RWPE2 (cell line): Measurements from ENCODE around the gene ZIC4.

Experiments
- ATAC-seq: fragments of 200-7000 bp; cut with Tn5 transposase; 3 replicates; pipeline ENCODE4 v1.9.1; 2021; ENCODE audit warnings: low read depth
- DNase-seq: peaks from one replicate; pipeline ENCODE4 v3.0.0-alpha.2; 2020; ENCODE audit warnings: low spot score
- H3K27ac ChIP-seq: fragments of 450-650 bp; 2 replicates; pipeline ENCODE4 v1.5.1; 2017; ENCODE audit warnings: mild to moderate bottlenecking; ENCODE audit not compliant: poor library complexity, severe bottlenecking
- H3K27me3 ChIP-seq: fragments of 250-450 bp; sonication (Bioruptor Pico); 2 replicates; pipeline ENCODE4 v1.5.1; 2021; ENCODE audit warnings: mild to moderate bottlenecking, moderate library complexity; ENCODE audit not compliant: insufficient read depth, poor library complexity, severe bottlenecking
- H3K36me3 ChIP-seq: fragments of 250-450 bp; sonication (Bioruptor Pico); 2 replicates; pipeline ENCODE4 v1.5.1; 2020; ENCODE audit warnings: low read depth, mild to moderate bottlenecking, moderate library complexity
- H3K4me1 ChIP-seq: fragments of 250-450 bp; sonication (Bioruptor Pico); 2 replicates; pipeline ENCODE4 v1.5.1; 2021; ENCODE audit warnings: mild to moderate bottlenecking, moderate library complexity; ENCODE audit not compliant: insufficient read depth, poor library complexity, severe bottlenecking
- H3K4me3 ChIP-seq: fragments of 250-450 bp; sonication (Bioruptor Pico); 2 replicates; pipeline ENCODE4 v1.5.1; 2021; ENCODE audit warnings: mild to moderate bottlenecking, moderate library complexity; ENCODE audit not compliant: severe bottlenecking
- H3K9me3 ChIP-seq: fragments of 250-450 bp; sonication (Bioruptor Pico); 2 replicates; pipeline ENCODE4 v1.5.1; 2021; ENCODE audit warnings: mild to moderate bottlenecking, moderate library complexity; ENCODE audit not compliant: severe bottlenecking
- CTCF ChIP-seq: fragments of 450-650 bp; IDR thresholded peaks from one replicate; pipeline ENCODE4 v1.5.1; 2017; ENCODE audit warnings: mild to moderate bottlenecking, moderate library complexity; ENCODE audit not compliant: poor library complexity, severe bottlenecking

Gene ZIC4

GRCh38 chr3:147414390-147415138 lies 8.2 kb upstream of the ZIC4 start:
- Histone ChIP-seq H3K27ac (no peak overlapping the region), H3K27me3 (peaks cover 99% of the 10 kb centered on the region), H3K4me3 (no peak overlapping the region), H3K4me1 (no peaks in the 10 kb centered on the region), H3K36me3 (no peaks in the 10 kb centered on the region), H3K9me3 (peaks cover 4% of the 10 kb centered on the region)
- TF ChIP-seq CTCF: no peak
- DNase-seq: no peak
- no peak for ATAC-seq

- Histone ChIP-seq H3K36me3 (no peaks in the 10 kb centered on the region), H3K27me3 (peaks cover 99% of the 10 kb centered on the region), H3K9me3 (peaks cover 4% of the 10 kb centered on the region), H3K27ac (no peak overlapping the region), H3K4me3 (no peak overlapping the region), H3K4me1 (no peaks in the 10 kb centered on the region)
- no peak for TF ChIP-seq CTCF
- DNase-seq (no peak), ATAC-seq (no peak)
These were observed 7.5 kb upstream of the ZIC4 start for GRCh38 chr3:147413686-147414389.

- DNase-seq (no peak), ATAC-seq (0 out of 3 replicates have a peak, but pooled peaks have one; percentile 29)
- peaks cover 99% of the 10 kb centered on the region for H3K27me3 ChIP-seq
- no peak overlapping the region for H3K4me3 ChIP-seq
- TF ChIP-seq CTCF: no peak
- H3K36me3 ChIP-seq: no peaks in the 10 kb centered on the region
- H3K4me1 ChIP-seq: no peaks in the 10 kb centered on the region
- H3K27ac ChIP-seq: no peak overlapping the region
- peaks cover 4% of the 10 kb centered on the region for H3K9me3 ChIP-seq
These were observed 6.8 kb upstream of the ZIC4 start for GRCh38 chr3:147412917-147413685.

DNA sequence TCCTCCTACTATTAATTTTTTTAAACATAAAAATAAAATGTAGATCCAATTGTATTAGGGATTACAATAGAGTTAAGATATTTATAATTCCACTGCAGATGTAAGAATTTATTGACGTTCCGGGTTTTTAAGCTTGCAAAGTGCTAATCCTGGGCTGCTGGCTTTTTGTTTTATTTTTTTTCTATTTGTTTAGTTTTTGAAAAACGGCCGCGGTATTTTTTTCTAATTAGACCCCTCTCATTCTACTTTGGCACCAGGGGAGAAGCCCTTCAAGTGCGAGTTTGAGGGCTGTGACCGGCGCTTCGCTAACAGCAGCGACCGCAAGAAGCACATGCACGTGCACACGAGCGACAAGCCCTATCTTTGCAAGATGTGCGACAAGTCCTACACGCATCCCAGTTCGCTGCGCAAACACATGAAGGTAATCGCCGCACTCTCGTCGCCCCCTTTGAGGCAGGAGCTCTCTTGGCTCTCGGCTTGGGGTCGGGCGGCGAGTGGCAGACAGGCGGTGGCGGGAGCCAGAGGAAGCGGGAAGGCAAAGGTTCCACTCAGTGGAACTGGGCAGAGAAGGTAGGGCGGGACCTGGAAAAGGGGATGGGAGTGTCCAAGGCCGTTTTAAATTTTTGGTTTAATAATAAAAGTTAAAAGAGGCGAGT lies 6.0 kb upstream of the ZIC4 start:
- no peak overlapping the region for H3K4me3 ChIP-seq
- H3K9me3 ChIP-seq: peaks cover 4% of the 10 kb centered on the region
- H3K36me3 ChIP-seq: no peaks in the 10 kb centered on the region
- peaks cover 99% of the 10 kb centered on the region for H3K27me3 ChIP-seq
- no peaks in the 10 kb centered on the region for H3K4me1 ChIP-seq
- no peak for ATAC-seq
- H3K27ac ChIP-seq: no peak overlapping the region
- no peak for DNase-seq
- no peak for TF ChIP-seq CTCF
